IMR-90 (cell line): ENCODE results near the gene URM1. TPM values are rescaled to one million over a fixed set of nuclear protein-coding genes. Genes with fewer than 3 reads are reported as not detected.

ENCODE experiments used
- ATAC-seq: fragments of 200-7000 bp; cut with Tn5 transposase; 2 replicates; pipeline ENCODE4 v1.9.1; 2020; ENCODE audit warnings: low read depth, mild to moderate bottlenecking, moderate library complexity
- BruUV-seq: library from RNA; stranded (reverse); fragments of 400-500 nt; replicated peaks from 2 replicates; lab custom pipeline; 2021; lab: Mats Ljungman, UMichigan
- CTCF ChIA-PET: fragments of 300-600 bp; formaldehyde crosslinking; extraction: SDS; loops from one replicate; lab custom pipeline; 2021; ENCODE audit warnings: antibody characterized with exemption; lab: Yijun Ruan, JAX
- POLR2A ChIA-PET: fragments of 300-600 bp; sonication (Branson Sonifier 250); formaldehyde crosslinking; loops from one replicate; lab custom pipeline; 2022; ENCODE audit warnings: antibody characterized with exemption; ENCODE audit not compliant: unreplicated experiment; lab: Charles Lee
- DNase-seq: peaks from one replicate; pipeline ENCODE4 v3.0.0; 2013
- H2AFZ ChIP-seq: replicated peaks from 2 replicates; pipeline ENCODE3; 2013; ENCODE audit warnings: low read length, mild to moderate bottlenecking; ENCODE audit not compliant: poor library complexity
- H2AK5ac ChIP-seq: 2 replicates; pipeline ENCODE4 v1.6.1; 2013; ENCODE audit warnings: low read depth, low read length, inconsistent platforms
- H2AK9ac ChIP-seq: replicated peaks from 2 replicates; pipeline ENCODE3; 2013; ENCODE audit warnings: mild to moderate bottlenecking, low read depth, low read length, moderate library complexity; ENCODE audit not compliant: poor library complexity
- H2BK120ac ChIP-seq: 2 replicates; pipeline ENCODE4 v1.6.1; 2013; ENCODE audit warnings: low read depth, low read length, inconsistent platforms
- H2BK15ac ChIP-seq: 3 replicates; pipeline ENCODE4 v1.6.1; 2013; ENCODE audit warnings: low read depth, low read length, inconsistent platforms
- H2BK20ac ChIP-seq: 2 replicates; pipeline ENCODE4 v1.6.1; 2013; ENCODE audit warnings: low read depth, mild to moderate bottlenecking, inconsistent platforms, low read length, moderate library complexity
- H2BK5ac ChIP-seq: 2 replicates; pipeline ENCODE4 v1.6.1; 2013; ENCODE audit warnings: mild to moderate bottlenecking, low read depth, low read length, inconsistent platforms; ENCODE audit not compliant: poor library complexity, severe bottlenecking
- H3K14ac ChIP-seq: replicated peaks from 2 replicates; pipeline ENCODE4 v1.6.1; 2013; ENCODE audit warnings: low read depth, low read length, inconsistent platforms
- H3K18ac ChIP-seq: 2 replicates; pipeline ENCODE4 v1.6.1; 2013; ENCODE audit warnings: low read depth, low read length, control low read depth
- H3K23ac ChIP-seq: 2 replicates; pipeline ENCODE4 v1.6.1; 2013; ENCODE audit warnings: low read depth, low read length, inconsistent platforms
- H3K27ac ChIP-seq: 2 replicates; pipeline ENCODE4 v1.5.1; 2013; ENCODE audit warnings: mild to moderate bottlenecking, control low read depth, low read length; ENCODE audit not compliant: insufficient read depth
- H3K27me3 ChIP-seq: 2 replicates; pipeline ENCODE4 v1.6.1; 2013; ENCODE audit warnings: low read length; ENCODE audit not compliant: control insufficient read depth, insufficient read depth
- H3K36me3 ChIP-seq: 2 replicates; pipeline ENCODE4 v1.6.1; 2013; ENCODE audit warnings: low read length, mixed read lengths; ENCODE audit not compliant: control insufficient read depth, insufficient read depth
- H3K4ac ChIP-seq: 2 replicates; pipeline ENCODE4 v1.6.1; 2013; ENCODE audit warnings: low read depth, low read length, inconsistent platforms
- H3K4me1 ChIP-seq: 2 replicates; pipeline ENCODE4 v1.6.1; 2013; ENCODE audit warnings: low read length, mixed read lengths; ENCODE audit not compliant: control insufficient read depth, insufficient read depth
- H3K4me2 ChIP-seq: 2 replicates; pipeline ENCODE4 v1.6.1; 2013; ENCODE audit warnings: low read depth, mild to moderate bottlenecking, control low read depth, low read length, moderate library complexity
- H3K4me3 ChIP-seq: 2 replicates; pipeline ENCODE4 v1.5.1; 2013; ENCODE audit warnings: low read depth, mild to moderate bottlenecking, control low read depth, low read length, moderate library complexity; ENCODE audit not compliant: insufficient read depth
- H3K56ac ChIP-seq: 2 replicates; pipeline ENCODE4 v1.6.1; 2013; ENCODE audit warnings: low read length, inconsistent platforms; ENCODE audit not compliant: insufficient read depth; ENCODE audit errors: extremely low read depth
- H3K79me1 ChIP-seq, 2 experiments: 2 replicates each; pipeline ENCODE4 v1.6.1; 2013; ENCODE audit warnings: low read length in 2 of 2, inconsistent platforms in 1 of 2, low read depth in 1 of 2
- H3K9ac ChIP-seq: 2 replicates; pipeline ENCODE4 v1.6.1; 2013; ENCODE audit warnings: low read depth, low read length, control low read depth
- H3K9me1 ChIP-seq: 2 replicates; pipeline ENCODE4 v1.6.1; 2013; ENCODE audit warnings: low read length, inconsistent platforms; ENCODE audit not compliant: insufficient read depth
- H3K9me3 ChIP-seq: 2 replicates; pipeline ENCODE4 v1.6.1; 2013; ENCODE audit warnings: low read length; ENCODE audit not compliant: control insufficient read depth, insufficient read depth
- H4K20me1 ChIP-seq: 2 replicates; pipeline ENCODE4 v1.6.1; 2013; ENCODE audit warnings: low read length, inconsistent platforms; ENCODE audit not compliant: insufficient read depth
- H4K5ac ChIP-seq: 2 replicates; pipeline ENCODE4 v1.6.1; 2013; ENCODE audit warnings: mild to moderate bottlenecking, low read depth, low read length, control low read depth
- H4K8ac ChIP-seq, 2 experiments: 2 replicates each; pipeline ENCODE4 v1.6.1; 2013; ENCODE audit warnings: low read depth in 2 of 2, low read length in 2 of 2, control low read depth in 1 of 2, inconsistent platforms in 1 of 2
- H4K91ac ChIP-seq: 2 replicates; pipeline ENCODE4 v1.6.1; 2013; ENCODE audit warnings: low read depth, low read length, inconsistent platforms; ENCODE audit not compliant: insufficient read depth
- CEBPB ChIP-seq: IDR thresholded peaks from 2 replicates; pipeline ENCODE4 v1.6.1; 2012; ENCODE audit warnings: low read depth, low read length, improper control_type of control experiment
- CHD1 ChIP-seq: IDR thresholded peaks from 2 replicates; pipeline ENCODE4 v1.6.1; 2012; ENCODE audit warnings: low read depth, low read length, improper control_type of control experiment
- RCOR1 ChIP-seq: IDR thresholded peaks from 2 replicates; pipeline ENCODE4 v1.6.1; 2012; ENCODE audit warnings: mild to moderate bottlenecking, low read length, improper control_type of control experiment; ENCODE audit not compliant: insufficient replicate concordance
- WGBS, 2 experiments: methylation state at CpG; one replicate each; pipeline versions ENCODE4 v1.1.5 to v1.1.7; 2013; ENCODE audit warnings: missing lambda C conversion rate in 2 of 2; ENCODE audit not compliant: insufficient read length in 1 of 2; ENCODE audit errors: extremely low coverage in 2 of 2; 5-methylcytosine and 5-hydroxymethylcytosine counted together
- dilution Hi-C: fragments of 300-500 bp; cut with HindIII; formaldehyde crosslinking; loops from one replicate; pipeline ENCODE4 v1.14.3; 2018; ENCODE audit warnings: low sequenced_read_pairs; ENCODE audit not compliant: unreplicated experiment
- in situ Hi-C: fragments of 300-500 bp; cut with MboI; formaldehyde crosslinking; loops from 3 replicates; pipeline ENCODE4 v1.14.3; 2019; ENCODE audit warnings: low sequenced_read_pairs, inconsistent platforms, mixed read lengths
- intact Hi-C: fragments of 100-400 bp; cut with micrococcal nuclease; formaldehyde crosslinking; loops from 2 replicates; pipeline ENCODE4 v1.10.0; 2022
- polyA plus RNA-seq, 3 experiments: library from polyadenylated mRNA; depleted of rRNA; stranded (reverse); fragments of >200 nt; gene quantifications; 2 replicates each; pipeline ENCODE4 v1.2.3, GENCODE V29; 2012; ENCODE audit warnings: low replicate concordance in 1 of 3
- total RNA-seq: library from RNA; depleted of rRNA; stranded (reverse); fragments of >200 nt; gene quantifications from 2 replicates; pipeline ENCODE4 v1.2.3, GENCODE V29; 2012
- TF ChIP-seq, protein P1 (sequence below): fragments of 150-350 bp; IDR thresholded peaks from 2 replicates; pipeline ENCODE4 v1.6.1; 2016; ENCODE audit warnings: low read depth, mild to moderate bottlenecking, low read length, moderate library complexity, borderline replicate concordance
- TF ChIP-seq, protein P2 (sequence below): conservative IDR thresholded peaks from 2 replicates; pipeline ENCODE4 v1.5.1; 2012; ENCODE audit warnings: mild to moderate bottlenecking, low read depth, low read length, improper control_type of control experiment

Gene URM1
- total and polyA plus RNA-seq, 2 of the 4 experiments (the other 2 are of a cell fraction) = 33.2 to 66.9 TPM

GRCh38 chr9:128360826-128361225 is 10.3 kb upstream of the URM1 start:
- Histone ChIP-seq H3K23ac (no peak overlapping the region), H3K27ac (no peak overlapping the region), H3K9ac (no peak overlapping the region), H3K4ac (no peak overlapping the region; the same call in 1 of the 2 replicates), H2AK5ac (peak overlapping the region; percentile 24; the same call in 1 of the 2 replicates), H3K79me1 (no peaks in the 10 kb centered on the region; a peak in 1 of 4 replicates), H2AFZ (peak overlapping the region; percentile 96), H3K56ac (no peak overlapping the region), H2AK9ac (peak overlapping the region; percentile 73), H3K4me1 (peaks cover 10% of the 10 kb centered on the region; the same call in 1 of the 2 replicates), H4K20me1 (no peaks in the 10 kb centered on the region), H2BK15ac (no peak overlapping the region), H3K18ac (no peak overlapping the region), H3K9me3 (no peaks in the 10 kb centered on the region), H3K9me1 (peaks cover 8% of the 10 kb centered on the region), H3K14ac (no peak overlapping the region), H4K5ac (no peak overlapping the region), H3K4me3 (no peak overlapping the region), H4K91ac (no peak overlapping the region), H2BK120ac (no peak overlapping the region), H3K27me3 (no peaks in the 10 kb centered on the region), H3K4me2 (no peak overlapping the region), H2BK5ac (no peak overlapping the region), H4K8ac (no peak overlapping the region), H3K36me3 (peaks cover 7% of the 10 kb centered on the region), H2BK20ac (no peak overlapping the region)
- TF ChIP-seq RCOR1 = no peak
- TF ChIP-seq, protein P1, sequence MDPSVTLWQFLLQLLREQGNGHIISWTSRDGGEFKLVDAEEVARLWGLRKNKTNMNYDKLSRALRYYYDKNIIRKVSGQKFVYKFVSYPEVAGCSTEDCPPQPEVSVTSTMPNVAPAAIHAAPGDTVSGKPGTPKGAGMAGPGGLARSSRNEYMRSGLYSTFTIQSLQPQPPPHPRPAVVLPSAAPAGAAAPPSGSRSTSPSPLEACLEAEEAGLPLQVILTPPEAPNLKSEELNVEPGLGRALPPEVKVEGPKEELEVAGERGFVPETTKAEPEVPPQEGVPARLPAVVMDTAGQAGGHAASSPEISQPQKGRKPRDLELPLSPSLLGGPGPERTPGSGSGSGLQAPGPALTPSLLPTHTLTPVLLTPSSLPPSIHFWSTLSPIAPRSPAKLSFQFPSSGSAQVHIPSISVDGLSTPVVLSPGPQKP = no peak
- TF ChIP-seq, protein P2, sequence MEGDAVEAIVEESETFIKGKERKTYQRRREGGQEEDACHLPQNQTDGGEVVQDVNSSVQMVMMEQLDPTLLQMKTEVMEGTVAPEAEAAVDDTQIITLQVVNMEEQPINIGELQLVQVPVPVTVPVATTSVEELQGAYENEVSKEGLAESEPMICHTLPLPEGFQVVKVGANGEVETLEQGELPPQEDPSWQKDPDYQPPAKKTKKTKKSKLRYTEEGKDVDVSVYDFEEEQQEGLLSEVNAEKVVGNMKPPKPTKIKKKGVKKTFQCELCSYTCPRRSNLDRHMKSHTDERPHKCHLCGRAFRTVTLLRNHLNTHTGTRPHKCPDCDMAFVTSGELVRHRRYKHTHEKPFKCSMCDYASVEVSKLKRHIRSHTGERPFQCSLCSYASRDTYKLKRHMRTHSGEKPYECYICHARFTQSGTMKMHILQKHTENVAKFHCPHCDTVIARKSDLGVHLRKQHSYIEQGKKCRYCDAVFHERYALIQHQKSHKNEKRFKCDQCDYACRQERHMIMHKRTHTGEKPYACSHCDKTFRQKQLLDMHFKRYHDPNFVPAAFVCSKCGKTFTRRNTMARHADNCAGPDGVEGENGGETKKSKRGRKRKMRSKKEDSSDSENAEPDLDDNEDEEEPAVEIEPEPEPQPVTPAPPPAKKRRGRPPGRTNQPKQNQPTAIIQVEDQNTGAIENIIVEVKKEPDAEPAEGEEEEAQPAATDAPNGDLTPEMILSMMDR = no peak
- TF ChIP-seq CEBPB = no peak
- no peak for TF ChIP-seq CHD1
- CTCF ChIA-PET = interaction anchor here (0.5 to 1.2 kb wide), 2 partner anchors 20 to 22 kb away, joined by 3 read pairs; no protein-coding TSS in a partner anchor
- dilution Hi-C loops (no loop called here), intact Hi-C loops (no loop called here), in situ Hi-C loops (no loop called here)
- BruUV-seq = no TSS peak
- no peak for ATAC-seq
- WGBS, 2 experiments = no CpG with 5 or more reads among the region's 2 CpGs
- POLR2A ChIA-PET = no interaction called here
- DNase-seq = no peak
